Activated T-helper 1 cell treated with anti-CD3 and anti-CD28 coated beads, Interleukin-12 subunit alpha, Interleukin-12 subunit beta, Interleukin-2, Interleukin-4 antibody, amounts not matched to agents 30 ng/mL and 10 ng/mL and 1 ng/mL, durations not matched to agents 14 hours and 24 hours and 36 hours (primary cell): Measurements from ENCODE around the gene SLX4. TPM values are rescaled to one million over a fixed set of nuclear protein-coding genes. Genes with fewer than 3 reads are reported as not detected.

Source experiments
- DNase-seq: peaks from one replicate; pipeline ENCODE4 v3.0.0; 2021; ENCODE audit warnings: low spot score
- H3K27ac Mint-ChIP-seq: one replicate; pipeline ENCODE4 v1.8.0; 2021; ENCODE audit warnings: mild to moderate bottlenecking, mixed read lengths
- H3K27me3 Mint-ChIP-seq: one replicate; pipeline ENCODE4 v1.8.0; 2022; ENCODE audit warnings: mild to moderate bottlenecking, moderate library complexity, mixed read lengths; ENCODE audit not compliant: insufficient read depth
- H3K36me3 Mint-ChIP-seq: one replicate; pipeline ENCODE4 v1.8.0; 2021; ENCODE audit warnings: low read depth, mixed read lengths
- H3K4me1 Mint-ChIP-seq: one replicate; pipeline ENCODE4 v1.8.0; 2021; ENCODE audit warnings: low read depth, mixed read lengths
- H3K4me3 Mint-ChIP-seq: one replicate; pipeline ENCODE4 v1.8.0; 2021; ENCODE audit warnings: mild to moderate bottlenecking, moderate library complexity, mixed read lengths
- H3K9me3 Mint-ChIP-seq: one replicate; pipeline ENCODE4 v1.8.0; 2021; ENCODE audit warnings: mixed read lengths
- intact Hi-C: fragments of 100-400 bp; cut with micrococcal nuclease; formaldehyde crosslinking; loops from one replicate; pipeline ENCODE4 v1.15.1; 2024
- total RNA-seq: library from RNA; stranded (reverse); gene quantifications from 2 replicates; pipeline ENCODE4 v1.2.3, GENCODE V29; 2022

SLX4 gene
- total RNA-seq, 1 donor from 2014 or later: 10.3 TPM

- intact Hi-C loops: no loop called here
- no peaks in the 10 kb centered on the region for H3K27me3 Mint-ChIP-seq
- no peak overlapping the region for H3K27ac Mint-ChIP-seq
- DNase-seq: no peak
- H3K4me1 Mint-ChIP-seq: no peaks in the 10 kb centered on the region
- no peaks in the 10 kb centered on the region for H3K9me3 Mint-ChIP-seq
- H3K4me3 Mint-ChIP-seq: no peak overlapping the region
- H3K36me3 Mint-ChIP-seq: peaks cover 31% of the 10 kb centered on the region
These were observed 48.4 kb downstream of the SLX4 start for GRCh38 chr16:3562914-3563480.

GRCh38 chr16:3561626-3562025 is 49.8 kb downstream of the SLX4 start:
- no peak overlapping the region for H3K4me3 Mint-ChIP-seq
- H3K4me1 Mint-ChIP-seq: no peaks in the 10 kb centered on the region
- DNase-seq: no peak
- H3K9me3 Mint-ChIP-seq: no peaks in the 10 kb centered on the region
- H3K27ac Mint-ChIP-seq: no peak overlapping the region
- intact Hi-C loops: no loop called here
- no peaks in the 10 kb centered on the region for H3K27me3 Mint-ChIP-seq
- H3K36me3 Mint-ChIP-seq: peaks cover 40% of the 10 kb centered on the region

- H3K27ac Mint-ChIP-seq: no peak overlapping the region
- H3K4me1 Mint-ChIP-seq: no peaks in the 10 kb centered on the region
- no peaks in the 10 kb centered on the region for H3K9me3 Mint-ChIP-seq
- H3K36me3 Mint-ChIP-seq: peaks cover 62% of the 10 kb centered on the region
- no peak overlapping the region for H3K4me3 Mint-ChIP-seq
- no peak for DNase-seq
- H3K27me3 Mint-ChIP-seq: no peaks in the 10 kb centered on the region
- intact Hi-C loops: no loop called here
These were observed 57.0 kb downstream of the SLX4 start for GRCh38 chr16:3554351-3554928.

GRCh38 chr16:3553138-3553923 is 58.1 kb downstream of the SLX4 start:
- intact Hi-C loops: no loop called here
- no peak for DNase-seq
- Mint-ChIP-seq H3K4me1 (no peaks in the 10 kb centered on the region), H3K9me3 (no peaks in the 10 kb centered on the region), H3K36me3 (peaks cover 65% of the 10 kb centered on the region), H3K27ac (no peak overlapping the region), H3K27me3 (no peaks in the 10 kb centered on the region), H3K4me3 (no peak overlapping the region)

- peaks cover 4% of the 10 kb centered on the region for H3K4me1 Mint-ChIP-seq
- intact Hi-C loops: no loop called here
- H3K9me3 Mint-ChIP-seq: no peaks in the 10 kb centered on the region
- DNase-seq: no peak
- H3K4me3 Mint-ChIP-seq: no peak overlapping the region
- no peaks in the 10 kb centered on the region for H3K27me3 Mint-ChIP-seq
- peaks cover 63% of the 10 kb centered on the region for H3K36me3 Mint-ChIP-seq
- H3K27ac Mint-ChIP-seq: no peak overlapping the region
These were observed 60.3 kb downstream of the SLX4 start for GRCh38 chr16:3550851-3551847.

- Mint-ChIP-seq H3K27me3 (no peaks in the 10 kb centered on the region), H3K27ac (no peak overlapping the region), H3K36me3 (peaks cover 66% of the 10 kb centered on the region), H3K4me1 (peaks cover 4% of the 10 kb centered on the region), H3K4me3 (no peak overlapping the region), H3K9me3 (no peaks in the 10 kb centered on the region)
- intact Hi-C loops: no loop called here
- DNase-seq: no peak
These were observed 61.5 kb downstream of the SLX4 start for GRCh38 chr16:3549906-3550305.

GRCh38 chr16:3548859-3549258 is 62.5 kb downstream of the SLX4 start:
- Mint-ChIP-seq H3K27ac (no peak overlapping the region), H3K4me1 (peaks cover 4% of the 10 kb centered on the region), H3K9me3 (no peaks in the 10 kb centered on the region), H3K4me3 (no peak overlapping the region), H3K36me3 (peaks cover 61% of the 10 kb centered on the region), H3K27me3 (no peaks in the 10 kb centered on the region)
- DNase-seq: no peak
- intact Hi-C loops: no loop called here

- peaks cover 60% of the 10 kb centered on the region for H3K36me3 Mint-ChIP-seq
- no peaks in the 10 kb centered on the region for H3K9me3 Mint-ChIP-seq
- intact Hi-C loops: no loop called here
- no peaks in the 10 kb centered on the region for H3K27me3 Mint-ChIP-seq
- no peak overlapping the region for H3K4me3 Mint-ChIP-seq
- no peak for DNase-seq
- H3K4me1 Mint-ChIP-seq: peaks cover 4% of the 10 kb centered on the region
- no peak overlapping the region for H3K27ac Mint-ChIP-seq
These were observed 63.0 kb downstream of the SLX4 start for GRCh38 chr16:3548445-3548844.

GRCh38 chr16:3546986-3547682 is 64.3 kb downstream of the SLX4 start:
- no peak overlapping the region for H3K27ac Mint-ChIP-seq
- no peaks in the 10 kb centered on the region for H3K9me3 Mint-ChIP-seq
- intact Hi-C loops: no loop called here

GRCh38 chr16:3542601-3543373 is 68.6 kb downstream of the SLX4 start:
- no peak overlapping the region for H3K27ac Mint-ChIP-seq
- H3K4me3 Mint-ChIP-seq: no peak overlapping the region

More at GRCh38 chr16:3546986-3547682, 64.3 kb downstream of the SLX4 start:
- Mint-ChIP-seq H3K4me3 (no peak overlapping the region), H3K4me1 (peaks cover 4% of the 10 kb centered on the region), H3K27me3 (no peaks in the 10 kb centered on the region), H3K36me3 (peaks cover 50% of the 10 kb centered on the region)
- DNase-seq: no peak

GRCh38 chr16:3541527-3542155 is 69.8 kb downstream of the SLX4 start:
- Mint-ChIP-seq H3K9me3 (no peaks in the 10 kb centered on the region), H3K27me3 (no peaks in the 10 kb centered on the region), H3K27ac (no peak overlapping the region), H3K4me3 (no peak overlapping the region), H3K36me3 (peaks cover 28% of the 10 kb centered on the region), H3K4me1 (no peaks in the 10 kb centered on the region)
- intact Hi-C loops: no loop called here
- DNase-seq: no peak

More at GRCh38 chr16:3542601-3543373, 68.6 kb downstream of the SLX4 start:
- Mint-ChIP-seq H3K9me3 (no peaks in the 10 kb centered on the region), H3K27me3 (no peaks in the 10 kb centered on the region), H3K4me1 (peaks cover 4% of the 10 kb centered on the region), H3K36me3 (peaks cover 35% of the 10 kb centered on the region)
- DNase-seq: no peak
- intact Hi-C loops: no loop called here
